ENCODE data around the gene DGKB.

DGKB gene

GRCh38 chr7:14754631-14755030, 147.9 kb downstream of the DGKB start:
- TF ChIP-seq CTCF (IDR thresholded peaks at IDR 0.05; ENCODE audit: low read depth, low read length): no peak
- DNase-seq (ENCODE audit: extremely low read depth, low read depth): no peak

GRCh38 chr7:14752301-14752700, 150.2 kb downstream of the DGKB start:
- DNase-seq (ENCODE audit: extremely low read depth, low read depth): no peak
- TF ChIP-seq CTCF (IDR thresholded peaks at IDR 0.05; ENCODE audit: low read depth, low read length): no peak

- no peak for TF ChIP-seq CTCF (IDR thresholded peaks at IDR 0.05; ENCODE audit: low read depth, low read length)
- no peak for DNase-seq (ENCODE audit: extremely low read depth, low read depth)
These were observed 151.1 kb downstream of the DGKB start for GRCh38 chr7:14751461-14751860.

- TF ChIP-seq CTCF (IDR thresholded peaks at IDR 0.05; ENCODE audit: low read depth, low read length): no peak
- DNase-seq (ENCODE audit: extremely low read depth, low read depth): no peak
These were observed 154.1 kb downstream of the DGKB start for GRCh38 chr7:14748461-14748860.

- no peak for DNase-seq (ENCODE audit: extremely low read depth, low read depth)
- no peak for TF ChIP-seq CTCF (IDR thresholded peaks at IDR 0.05; ENCODE audit: low read depth, low read length)
These were observed 154.8 kb downstream of the DGKB start for GRCh38 chr7:14747701-14748100.

- TF ChIP-seq CTCF (IDR thresholded peaks at IDR 0.05; ENCODE audit: low read depth, low read length): no peak
- DNase-seq (ENCODE audit: extremely low read depth, low read depth): no peak
These were observed 157.5 kb downstream of the DGKB start for GRCh38 chr7:14745076-14745475.

GRCh38 chr7:14740606-14741005, 161.9 kb downstream of the DGKB start:
- no peak for DNase-seq (ENCODE audit: extremely low read depth, low read depth)
- TF ChIP-seq CTCF (IDR thresholded peaks at IDR 0.05; ENCODE audit: low read depth, low read length): no peak
